Measurements from ENCODE around the gene PPRC1.

The PPRC1 gene

DNA sequence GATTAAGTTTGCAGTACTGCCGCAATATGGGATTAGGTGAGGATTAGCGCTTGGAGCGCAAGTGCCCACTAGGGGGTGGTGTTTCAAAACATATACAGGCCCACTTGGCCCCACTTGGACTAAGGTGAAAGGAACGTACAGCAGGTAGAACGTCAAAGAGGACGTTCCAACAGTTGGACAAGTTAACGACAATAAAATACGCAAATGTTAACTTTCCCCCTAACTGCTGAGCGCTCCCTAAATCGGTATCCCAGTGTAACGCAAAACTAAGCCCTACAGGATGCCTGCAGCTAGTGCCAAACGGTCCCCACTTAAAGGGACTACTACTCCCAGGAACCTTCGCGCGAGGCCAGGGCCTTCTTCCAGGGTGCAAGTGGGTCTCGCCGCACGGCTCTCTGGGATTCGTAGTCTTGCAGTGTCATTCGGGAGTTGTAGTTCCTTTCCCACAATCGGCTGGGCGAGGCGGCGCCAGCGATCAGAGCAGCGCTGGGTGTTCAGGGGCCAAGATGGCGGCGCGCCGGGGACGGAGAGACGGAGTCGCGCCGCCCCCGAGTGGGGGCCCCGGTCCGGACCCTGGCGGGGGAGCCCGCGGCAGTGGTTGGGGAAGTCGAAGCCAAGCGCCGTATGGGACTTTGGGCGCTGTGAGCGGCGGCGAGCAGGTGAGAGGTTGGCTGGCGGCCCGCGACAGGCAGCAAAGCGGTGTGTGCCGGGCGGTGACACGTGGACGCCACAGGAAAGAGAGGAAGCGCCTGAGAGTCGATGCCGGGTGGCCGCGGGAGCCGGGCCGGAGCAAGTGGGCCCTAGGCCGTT is at the start of gene PPRC1:
TSS of gene PPRC1 (plus strand) at position 478 of the 810 bp plus-strand sequence. CDS start at position 507, 29 bp downstream.
- peak; percentile 99 for DNase-seq (ENCODE audit: low spot score)

DNA sequence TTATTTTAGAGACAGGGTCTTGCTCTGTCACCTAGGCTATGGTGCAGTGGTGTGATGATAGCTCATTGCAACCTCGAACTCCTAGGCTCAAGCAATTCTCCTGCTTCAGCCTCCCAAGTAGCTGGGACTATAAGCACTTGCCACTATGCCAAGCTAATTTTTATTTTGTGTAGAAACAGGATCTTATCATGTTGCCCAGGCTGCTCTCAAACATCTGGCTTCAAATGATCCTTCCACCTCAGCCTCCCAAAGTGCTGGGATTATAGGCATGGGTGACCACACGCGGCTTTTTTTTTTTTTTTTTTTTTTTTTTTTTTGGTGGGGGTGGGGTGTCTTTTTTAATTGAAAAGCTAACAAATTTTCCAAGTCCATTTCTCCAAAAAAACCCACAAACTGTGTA is 49.3 kb upstream of the PPRC1 start:
- no peak for DNase-seq (ENCODE audit: low spot score)

DNA sequence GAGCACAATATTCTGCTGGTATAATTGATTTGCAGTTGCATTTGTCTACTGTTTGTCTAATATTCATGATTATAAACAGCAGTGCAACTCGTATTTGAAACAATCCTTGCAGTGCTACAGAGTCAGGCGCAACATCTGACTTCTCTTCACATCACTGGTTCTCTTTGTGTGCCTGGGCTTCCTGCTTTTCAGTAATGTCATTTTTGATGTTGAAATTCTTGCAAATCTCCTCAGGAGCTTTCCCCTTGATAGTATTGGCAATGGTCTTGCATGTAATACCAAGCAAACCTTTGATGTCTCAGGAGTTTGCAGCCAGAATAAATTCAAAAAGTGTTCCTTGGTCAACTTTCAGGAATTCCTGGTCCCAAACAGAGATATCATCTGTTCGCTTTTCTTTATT is 47.5 kb upstream of the PPRC1 start:
- DNase-seq (ENCODE audit: low spot score) = no peak

GRCh38 chr10:102086196-102086595 is 46.6 kb upstream of the PPRC1 start:
- no peak for DNase-seq (ENCODE audit: low spot score)

- no peak for DNase-seq (ENCODE audit: low spot score)
These were observed 42.1 kb upstream of the PPRC1 start for GRCh38 chr10:102090772-102091171.

GRCh38 chr10:102096449-102096848 is 36.4 kb upstream of the PPRC1 start:
- no peak for DNase-seq (ENCODE audit: low spot score)

DNA sequence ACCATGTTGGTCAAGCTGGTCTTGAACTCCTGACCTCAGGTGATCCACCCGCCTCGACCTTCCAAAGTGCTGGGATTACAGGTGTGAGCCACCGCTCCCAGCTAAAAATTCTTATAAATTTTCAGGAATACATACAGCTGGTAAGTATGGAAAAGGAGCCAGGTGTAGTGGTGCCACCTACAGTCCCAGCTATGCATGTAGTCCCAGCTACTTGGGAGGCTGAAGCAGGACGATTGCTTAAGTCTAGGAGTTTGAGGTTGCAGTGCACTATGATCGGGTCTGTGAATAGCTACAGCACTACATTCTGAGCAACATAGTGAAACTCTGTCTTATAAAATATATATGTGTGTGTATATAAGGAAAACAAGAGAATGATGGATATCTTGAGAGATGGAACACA is 31.7 kb upstream of the PPRC1 start:
- DNase-seq (ENCODE audit: low spot score) = no peak

DNA sequence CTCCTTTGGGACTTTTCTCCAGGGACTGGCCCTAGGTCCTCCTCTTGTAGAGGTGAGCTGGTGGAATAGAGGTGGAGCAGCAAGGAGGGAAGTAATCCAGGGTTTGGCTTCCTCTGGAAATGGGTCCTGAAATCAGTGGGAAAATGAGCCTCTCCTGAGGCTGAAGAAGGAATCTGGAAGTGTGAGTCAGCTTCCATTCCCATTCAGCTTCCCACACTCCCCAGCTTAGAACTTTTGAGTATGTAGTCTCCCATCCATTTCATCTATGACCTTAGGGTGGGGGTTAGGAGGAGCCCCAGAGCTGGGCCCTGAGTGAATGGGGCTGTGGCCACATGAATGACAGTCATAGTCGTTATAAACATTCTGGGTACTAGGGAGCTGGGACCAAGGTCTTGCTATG is 30.4 kb upstream of the PPRC1 start:
- no peak for DNase-seq (ENCODE audit: low spot score)

- DNase-seq (ENCODE audit: low spot score) = no peak
These were observed 25.8 kb upstream of the PPRC1 start for GRCh38 chr10:102106998-102107397.

DNA sequence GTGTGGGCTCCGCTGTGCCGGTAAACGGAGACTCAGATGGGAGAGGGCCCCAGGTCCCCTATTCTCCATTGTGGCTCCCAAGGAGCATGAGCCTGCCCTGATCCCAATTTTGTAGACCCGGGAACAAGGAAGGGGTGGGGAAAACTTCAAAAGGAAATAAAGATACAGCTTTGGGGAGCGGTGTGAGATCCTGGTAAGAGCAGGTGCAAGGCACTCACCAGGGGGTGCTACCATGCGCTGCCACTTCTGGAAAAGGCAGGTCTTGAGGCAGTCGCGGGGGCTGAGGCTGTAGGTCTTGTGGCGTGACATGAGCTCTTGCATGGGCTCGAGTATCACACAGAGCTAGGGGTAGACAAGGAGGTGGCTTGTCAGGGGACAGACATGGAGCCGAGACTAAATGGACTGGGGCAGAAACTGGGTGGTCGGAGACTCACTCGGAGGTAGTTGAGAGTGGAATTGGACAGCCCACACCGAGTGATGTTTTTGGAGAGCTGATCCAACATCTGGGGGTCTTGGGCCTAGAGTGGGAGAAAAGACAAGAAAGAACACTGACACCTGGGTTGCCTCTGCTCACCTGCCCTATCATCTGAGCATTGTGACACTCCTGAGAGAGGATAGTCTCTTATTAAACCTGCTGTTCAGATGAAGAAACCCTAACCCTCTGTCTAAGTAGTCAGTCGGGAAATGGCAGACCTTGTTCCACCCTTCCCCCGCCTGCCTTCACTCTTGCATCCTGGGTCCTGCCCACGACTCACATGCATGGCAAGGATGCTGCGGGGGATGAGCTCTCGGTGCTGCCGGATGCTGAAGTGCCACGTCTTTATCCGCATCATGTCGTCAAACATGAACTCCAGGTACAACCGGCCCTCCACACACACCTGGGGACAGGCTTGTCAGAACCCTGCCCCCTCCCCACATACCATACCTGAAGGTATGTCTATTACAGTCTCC is 23.4 kb upstream of the PPRC1 start:
- DNase-seq (ENCODE audit: low spot score) = no peak

DNA sequence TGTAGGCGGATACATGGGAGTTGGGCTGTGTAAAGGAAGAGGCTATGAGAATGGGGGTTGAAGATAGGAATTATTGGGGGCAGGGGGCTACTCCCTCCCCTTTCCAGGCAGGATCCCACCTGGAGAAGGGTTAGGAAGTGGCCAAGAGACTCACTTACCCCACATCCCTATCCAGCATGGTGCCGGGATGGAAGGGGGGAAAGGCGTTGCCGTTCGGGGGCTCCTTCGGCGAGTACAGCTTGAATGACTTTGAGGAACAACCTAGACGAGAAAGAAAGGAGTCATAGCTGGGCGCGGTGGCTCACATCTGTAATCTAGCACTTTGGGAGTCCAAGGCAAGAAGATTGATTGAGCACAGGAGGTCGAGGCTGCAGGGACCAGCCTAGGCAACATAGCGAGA is 21.6 kb upstream of the PPRC1 start:
- DNase-seq (ENCODE audit: low spot score) = no peak

DNA sequence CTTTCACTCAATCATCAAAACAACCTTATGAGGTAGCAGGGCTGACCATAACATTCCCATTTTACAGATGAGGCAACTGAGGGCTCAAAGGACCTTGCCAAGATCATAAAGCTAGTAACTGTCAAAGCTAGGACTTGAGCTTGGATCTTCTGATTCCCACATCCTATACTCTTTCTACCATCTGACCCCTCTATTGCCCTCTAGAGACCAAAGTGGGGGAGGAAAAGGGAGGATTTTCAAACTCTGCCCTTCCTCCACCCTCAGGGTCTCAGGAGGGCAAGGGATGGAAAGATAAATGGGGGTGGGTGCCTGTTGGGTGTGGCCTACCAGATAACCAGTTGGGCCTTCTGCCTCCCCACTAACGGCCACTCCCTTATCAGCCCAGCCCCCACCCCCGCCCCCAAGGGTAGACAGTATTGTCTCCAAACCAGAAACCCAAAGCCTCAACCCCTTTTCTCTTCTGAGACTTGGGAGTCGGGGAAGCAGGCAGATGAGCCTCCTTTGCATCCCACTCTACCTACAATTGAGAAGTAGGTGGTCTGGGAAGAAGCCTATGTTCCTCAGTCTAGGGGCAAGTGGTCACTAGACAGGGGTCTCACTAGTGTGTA is 20.5 kb upstream of the PPRC1 start:
- no peak for DNase-seq (ENCODE audit: low spot score)

- no peak for DNase-seq (ENCODE audit: low spot score)
These were observed 19.4 kb upstream of the PPRC1 start for GRCh38 chr10:102113261-102113955.

DNA sequence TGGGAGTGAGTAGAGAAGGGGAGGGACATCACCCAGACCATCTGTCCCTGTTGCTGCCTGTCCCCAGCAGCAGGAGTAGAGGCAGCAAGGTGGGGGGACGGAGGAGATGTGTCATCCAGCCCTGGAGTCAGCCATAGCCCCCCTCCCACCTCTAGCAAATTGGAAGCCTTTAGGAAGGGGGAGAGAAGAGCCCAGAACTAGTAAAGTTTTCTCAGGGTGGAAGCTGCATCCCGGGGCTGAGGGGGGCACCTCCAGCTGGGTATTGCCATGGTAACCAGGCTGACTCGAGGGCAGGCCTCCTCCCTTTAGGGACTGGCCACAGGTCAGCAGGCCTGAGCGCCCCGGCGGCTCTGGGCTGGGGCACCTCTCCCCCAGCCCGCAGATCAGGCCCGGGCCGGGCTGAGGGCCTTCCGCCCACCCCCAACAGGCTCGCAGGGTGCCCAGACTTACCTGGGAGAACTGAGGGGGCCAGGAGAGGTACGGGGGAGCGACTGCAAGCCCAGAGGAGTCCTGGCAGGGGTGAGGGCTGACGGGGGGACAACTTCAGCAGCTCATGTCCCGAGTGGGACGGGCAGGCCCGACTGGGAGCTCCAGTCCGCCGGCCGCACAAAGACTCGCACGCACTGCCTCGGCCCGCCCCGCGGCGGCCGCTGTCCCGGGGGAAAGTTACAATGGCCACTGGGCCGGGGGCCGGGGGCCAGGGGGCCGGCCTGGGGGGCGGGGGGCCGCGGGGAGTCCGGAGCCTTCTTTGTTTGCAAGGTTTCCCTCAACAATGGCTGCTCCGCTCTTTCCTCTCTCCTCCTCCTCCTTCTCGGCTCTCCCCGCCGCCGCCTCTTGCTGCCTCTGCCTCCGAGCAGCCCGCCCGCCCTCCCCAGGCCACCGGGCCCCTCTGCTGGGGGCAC is 18.6 kb upstream of the PPRC1 start:
- no peak for DNase-seq (ENCODE audit: low spot score)

- DNase-seq (ENCODE audit: low spot score) = peak; percentile 88
These were observed 17.8 kb upstream of the PPRC1 start for GRCh38 chr10:102114861-102115618.

DNA sequence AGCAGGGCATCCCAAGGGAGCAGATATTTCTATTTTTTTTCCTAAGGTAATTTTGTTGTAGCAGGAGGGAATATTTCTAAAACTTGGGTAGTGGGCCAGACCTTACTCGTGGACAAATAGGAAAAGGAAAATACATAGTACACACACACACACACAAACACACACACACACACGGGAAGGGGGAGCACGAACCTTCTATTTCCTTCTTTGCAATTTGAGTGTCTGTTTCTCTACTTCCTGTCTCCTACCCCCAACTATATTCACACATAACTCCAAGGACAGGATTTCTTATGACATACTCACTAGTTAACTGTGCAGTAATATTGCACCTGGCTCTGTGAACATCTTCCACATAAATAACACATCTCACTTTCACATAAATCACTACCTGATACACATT is 17.1 kb upstream of the PPRC1 start:
- DNase-seq (ENCODE audit: low spot score) = no peak

DNA sequence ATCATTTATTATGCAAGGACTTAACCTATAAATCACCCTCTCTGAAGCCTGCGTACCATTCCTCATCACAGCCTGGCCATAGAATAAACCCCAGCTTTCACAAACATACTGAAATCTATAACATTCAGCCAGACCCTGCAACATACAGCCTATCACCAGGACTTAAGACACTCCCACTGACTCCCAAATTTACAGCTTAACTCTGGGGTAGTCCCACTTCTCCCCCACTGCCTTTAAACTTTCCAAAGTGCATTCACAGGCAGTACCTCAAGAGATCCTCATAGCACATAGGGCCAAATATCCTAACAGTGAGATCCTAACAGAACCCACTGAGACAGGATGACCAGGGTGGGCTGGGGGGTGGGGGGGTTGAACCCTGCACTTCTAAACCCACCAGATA is 16.2 kb upstream of the PPRC1 start:
- no peak for DNase-seq (ENCODE audit: low spot score)

GRCh38 chr10:102117391-102118159 is 15.3 kb upstream of the PPRC1 start:
- peak; percentile 64 for DNase-seq (ENCODE audit: low spot score)

DNA sequence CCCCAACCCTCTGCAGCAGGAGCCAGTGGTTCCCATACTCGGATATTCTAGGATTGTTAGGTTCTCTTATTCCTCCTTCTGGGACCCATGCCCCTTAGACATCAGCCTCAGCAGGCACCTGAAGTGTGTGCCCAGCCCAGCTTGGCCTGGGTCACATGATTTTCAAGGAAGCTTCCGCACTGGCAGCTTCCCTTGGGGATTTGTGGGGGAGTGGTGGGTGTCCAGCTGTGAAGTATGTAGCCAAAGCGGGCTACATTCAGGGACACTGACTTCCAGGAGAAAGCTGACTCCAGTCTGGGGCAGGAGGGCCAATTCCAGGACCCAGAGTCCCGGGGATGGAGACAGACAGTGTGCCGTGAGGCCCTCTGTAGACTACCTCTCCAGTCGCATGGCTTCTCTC is 14.0 kb upstream of the PPRC1 start:
- DNase-seq (ENCODE audit: low spot score) = no peak

All from activated CD4-positive, alpha-beta T cell treated with anti-CD3 and anti-CD28 coated beads, Interleukin-2, Interleukin-4, amounts not matched to agents 100 ng/mL and 50 ng/mL, durations not matched to agents 16 hours and 8 hours (primary cell).